GM12891 (cell line): Measurements from ENCODE around the gene SNX9.

Source experiments
- PAX5 ChIP-seq: IDR thresholded peaks from 2 replicates; pipeline ENCODE4 v1.6.1; 2011; ENCODE audit warnings: low read length, moderate library complexity, mild to moderate bottlenecking; ENCODE audit not compliant: insufficient read depth, severe bottlenecking
- POLR2A ChIP-seq: IDR thresholded peaks from 2 replicates; pipeline ENCODE4 v1.6.1; 2011; ENCODE audit warnings: low read depth, low read length, control low read depth
- POLR2AphosphoS5 ChIP-seq: IDR thresholded peaks from 2 replicates; pipeline ENCODE4 v1.6.1; 2011; ENCODE audit warnings: low read depth, low read length, control low read depth
- SPI1 ChIP-seq: IDR thresholded peaks from 2 replicates; pipeline ENCODE4 v1.6.1; 2011; ENCODE audit warnings: low read depth, low read length, control low read depth
- TAF1 ChIP-seq: IDR thresholded peaks from 2 replicates; pipeline ENCODE4 v1.6.1; 2011; ENCODE audit warnings: low read depth, low read length, control low read depth

GRCh38 chr6:157985378-157986155 is 162.5 kb downstream of the SNX9 start:
- TF ChIP-seq PAX5 (no peak), POLR2AphosphoS5 (no peak), TAF1 (no peak), POLR2A (no peak), SPI1 (no peak)
